CD4-positive, CD25-positive, alpha-beta regulatory T cell (primary cell): ENCODE data around the gene SMIM3. TPM values are rescaled to one million over a fixed set of nuclear protein-coding genes. Genes with fewer than 3 reads are reported as not detected.

Source experiments
- ATAC-seq, 2 donors: fragments of 150-1000 bp; cut with Tn5 transposase; one replicate each; pipeline ENCODE4 v1.10.0; 2021; ENCODE audit warnings: low read depth in 2 of 2, moderate number of reproducible peaks in 2 of 2, moderate library complexity in 1 of 2
- DNase-seq, 3 donors: peaks; one replicate each; pipeline versions ENCODE4 v3.0.0 to v3.0.0-alpha.2; 2012 to 2022; ENCODE audit warnings: mixed read lengths in 1 of 3
- H3K27ac ChIP-seq: one replicate; pipeline ENCODE4 v1.7.0; 2013; ENCODE audit warnings: mild to moderate bottlenecking, low read length; ENCODE audit not compliant: insufficient read depth, poor library complexity, severe bottlenecking
- H3K27me3 ChIP-seq: one replicate; pipeline ENCODE4 v1.7.0; 2013; ENCODE audit warnings: low read length; ENCODE audit not compliant: control insufficient read depth, insufficient read depth
- H3K36me3 ChIP-seq: one replicate; pipeline ENCODE4 v1.7.0; 2013; ENCODE audit warnings: mild to moderate bottlenecking, low read length, moderate library complexity; ENCODE audit not compliant: control insufficient read depth, insufficient read depth
- H3K4me1 ChIP-seq: 2 replicates; pipeline ENCODE4 v1.7.0; 2013; ENCODE audit warnings: mild to moderate bottlenecking, low read length; ENCODE audit not compliant: insufficient read depth, control insufficient read depth, poor library complexity, severe bottlenecking
- H3K4me3 ChIP-seq: one replicate; pipeline ENCODE4 v1.7.0; 2013; ENCODE audit warnings: low read depth, mild to moderate bottlenecking, low read length, moderate library complexity
- H3K9me3 ChIP-seq, 2 experiments: 1 replicate in 1 of 2; 2 replicates in 1 of 2; pipeline ENCODE4 v1.7.0; 2013; ENCODE audit warnings: low read length in 2 of 2, mild to moderate bottlenecking in 1 of 2, moderate library complexity in 1 of 2; ENCODE audit not compliant: control insufficient read depth in 2 of 2
- H3K27ac Mint-ChIP-seq, 3 donors: one replicate each; pipeline ENCODE4 v1.8.0; 2020 to 2022; ENCODE audit warnings: mild to moderate bottlenecking in 3 of 3, mixed read lengths in 3 of 3, moderate library complexity in 2 of 3
- H3K27me3 Mint-ChIP-seq: one replicate; pipeline ENCODE4 v1.8.0; 2022; ENCODE audit warnings: mild to moderate bottlenecking, mixed read lengths
- H3K36me3 Mint-ChIP-seq: one replicate; pipeline ENCODE4 v1.8.0; 2020; ENCODE audit warnings: mixed read lengths
- H3K4me1 Mint-ChIP-seq, 4 donors: one replicate each; pipeline ENCODE4 v1.8.0; 2020 to 2022; ENCODE audit warnings: mixed read lengths in 4 of 4, mild to moderate bottlenecking in 1 of 4
- H3K4me3 Mint-ChIP-seq, 4 donors: one replicate each; pipeline ENCODE4 v1.8.0; 2020 to 2022; ENCODE audit warnings: mild to moderate bottlenecking in 4 of 4, mixed read lengths in 4 of 4, moderate library complexity in 3 of 4
- H3K9me3 Mint-ChIP-seq, 7 donors: one replicate each; pipeline ENCODE4 v1.8.0; 2020 to 2022; ENCODE audit warnings: mixed read lengths in 7 of 7, mild to moderate bottlenecking in 3 of 7, moderate library complexity in 2 of 7
- polyA plus RNA-seq, 4 donors: library from polyadenylated mRNA; unstranded; fragments of 300-500 nt; fragmentation: Illumina TruSeq; gene quantifications; one replicate each; pipeline ENCODE4 v1.2.3, GENCODE V29; 2021
- total RNA-seq: library from RNA; stranded (reverse); gene quantifications from one replicate; pipeline ENCODE4 v1.2.3, GENCODE V29; 2022

Gene SMIM3
- total and polyA plus RNA-seq, 5 donors from 2014 or later = 3.7 to 12.2 (median 5.5) TPM

DNA sequence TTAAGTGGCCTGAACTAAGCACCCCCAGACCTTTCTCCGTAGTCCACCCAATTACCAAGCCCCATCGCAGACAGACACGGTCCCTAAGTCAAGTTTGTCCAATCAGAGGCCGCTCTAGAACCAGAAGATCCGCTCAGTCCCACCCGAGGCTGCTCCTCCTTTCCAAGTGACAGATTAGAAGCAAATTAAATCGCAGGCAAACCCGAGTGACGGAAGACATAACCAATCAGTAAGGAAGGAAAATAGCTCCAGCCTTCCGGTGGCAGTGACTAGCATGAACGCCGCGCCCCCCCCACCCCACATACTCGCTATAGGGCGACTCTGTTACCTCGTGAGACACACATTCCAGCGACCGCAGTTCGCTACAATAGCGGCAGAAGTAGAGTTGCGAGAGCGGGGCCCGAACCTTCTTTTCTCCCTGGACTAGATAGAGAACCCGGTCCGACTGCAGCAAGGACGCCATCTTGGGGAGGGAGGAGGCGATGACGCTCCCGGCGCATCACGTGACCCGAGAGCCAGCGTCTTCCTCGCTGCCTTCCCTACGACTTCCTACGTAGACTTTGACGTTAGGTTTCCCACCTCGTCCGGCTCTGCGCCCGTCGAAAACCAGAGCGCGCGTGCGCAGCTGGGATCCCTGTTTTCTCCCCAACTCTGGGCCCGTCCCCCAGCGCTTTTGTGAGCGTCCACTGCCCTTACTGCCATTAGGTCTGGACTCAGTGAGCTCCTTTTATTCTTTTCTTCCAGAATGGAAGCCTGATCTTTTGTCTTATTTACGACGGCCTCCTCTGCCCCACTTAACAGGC lies 19.8 kb upstream of the SMIM3 start, which contains the start of gene DCTN4:
DCTN4 (minus strand) TSS at position 487 of the 803 bp plus-strand sequence; CDS start at position 463, 24 bp downstream.
- H3K36me3 Mint-ChIP-seq = peaks cover 23% of the 10 kb centered on the region
- no peaks in the 10 kb centered on the region for H3K9me3 ChIP-seq
- H3K4me3 Mint-ChIP-seq = peak within 1 kb of the TSS in 2 of 4 donors; percentile 10 to 69
- peaks cover 21% of the 10 kb centered on the region for H3K4me1 ChIP-seq
- peaks cover 2% of the 10 kb centered on the region for H3K27me3 ChIP-seq
- H3K27ac Mint-ChIP-seq = peak within 1 kb of the TSS in 1 of 3 donors; percentile 66
- ATAC-seq (peak; percentile 96), DNase-seq (peak; percentile 91 to 98 (median 95))
- no peaks in the 10 kb centered on the region for H3K9me3 Mint-ChIP-seq
- peaks cover 5 to 29% (median 26%) of the 10 kb centered on the region in 4 donors for H3K4me1 Mint-ChIP-seq
- H3K27me3 Mint-ChIP-seq = no peaks in the 10 kb centered on the region
- H3K4me3 ChIP-seq = peak within 1 kb of the TSS; percentile 92
- peaks cover 18% of the 10 kb centered on the region for H3K36me3 ChIP-seq
- H3K27ac ChIP-seq = peak within 1 kb of the TSS; percentile 98

DNA sequence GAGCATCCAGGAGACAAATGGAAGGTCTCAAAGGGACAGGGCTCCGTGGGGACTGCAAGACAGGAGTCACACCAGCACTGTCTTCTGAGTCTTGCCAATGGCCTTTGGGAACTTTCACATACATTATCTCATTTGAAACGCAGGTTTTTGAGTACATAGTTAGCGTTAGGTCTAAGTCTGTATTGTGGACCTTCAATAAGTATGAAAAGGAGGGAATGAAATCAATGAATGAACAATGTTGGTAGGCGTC lies 19.3 kb upstream of the SMIM3 start:
- peak overlapping the region; percentile 92 for H3K4me3 ChIP-seq
- peaks cover 18% of the 10 kb centered on the region for H3K36me3 Mint-ChIP-seq
- no peak for ATAC-seq
- no peaks in the 10 kb centered on the region for H3K9me3 Mint-ChIP-seq
- no peaks in the 10 kb centered on the region for H3K9me3 ChIP-seq
- peaks cover 2% of the 10 kb centered on the region for H3K27me3 ChIP-seq
- peak overlapping the region; percentile 98 for H3K27ac ChIP-seq
- no peak for DNase-seq
- no peak overlapping the region for H3K27ac Mint-ChIP-seq
- peaks cover 21% of the 10 kb centered on the region for H3K4me1 ChIP-seq
- H3K4me1 Mint-ChIP-seq = peaks cover 5 to 24% (median 22%) of the 10 kb centered on the region in 4 donors
- H3K36me3 ChIP-seq = peaks cover 13% of the 10 kb centered on the region
- no peaks in the 10 kb centered on the region for H3K27me3 Mint-ChIP-seq
- H3K4me3 Mint-ChIP-seq = no peak overlapping the region

- Histone ChIP-seq H3K9me3 (no peaks in the 10 kb centered on the region), H3K27ac (no peak overlapping the region), H3K36me3 (no peaks in the 10 kb centered on the region), H3K4me1 (peaks cover 11% of the 10 kb centered on the region), H3K27me3 (peaks cover 2% of the 10 kb centered on the region), H3K4me3 (no peak overlapping the region)
- H3K27me3 Mint-ChIP-seq = peaks cover 3% of the 10 kb centered on the region
- no peak for DNase-seq
- H3K27ac Mint-ChIP-seq = no peak overlapping the region
- peaks cover 0 to 2% (median 0%) of the 10 kb centered on the region in 7 donors for H3K9me3 Mint-ChIP-seq
- H3K36me3 Mint-ChIP-seq = peaks cover 2% of the 10 kb centered on the region
- H3K4me3 Mint-ChIP-seq = no peak overlapping the region
- peaks cover 0 to 7% (median 2%) of the 10 kb centered on the region in 4 donors for H3K4me1 Mint-ChIP-seq
- no peak for ATAC-seq
These were observed 16.3 kb upstream of the SMIM3 start for GRCh38 chr5:150762211-150762610.

GRCh38 chr5:150763023-150763769 lies 15.4 kb upstream of the SMIM3 start:
- Histone ChIP-seq H3K4me1 (peaks cover 2% of the 10 kb centered on the region), H3K4me3 (no peak overlapping the region), H3K9me3 (no peaks in the 10 kb centered on the region), H3K36me3 (no peaks in the 10 kb centered on the region), H3K27me3 (peaks cover 2% of the 10 kb centered on the region), H3K27ac (no peak overlapping the region)
- Mint-ChIP-seq H3K4me3 (no peak overlapping the region), H3K4me1 (peaks cover 0 to 4% (median 0%) of the 10 kb centered on the region in 4 donors), H3K27ac (no peak overlapping the region), H3K36me3 (no peaks in the 10 kb centered on the region), H3K9me3 (peaks cover 0 to 2% (median 0%) of the 10 kb centered on the region in 7 donors), H3K27me3 (peaks cover 6% of the 10 kb centered on the region)
- ATAC-seq (no peak), DNase-seq (no peak)

DNA sequence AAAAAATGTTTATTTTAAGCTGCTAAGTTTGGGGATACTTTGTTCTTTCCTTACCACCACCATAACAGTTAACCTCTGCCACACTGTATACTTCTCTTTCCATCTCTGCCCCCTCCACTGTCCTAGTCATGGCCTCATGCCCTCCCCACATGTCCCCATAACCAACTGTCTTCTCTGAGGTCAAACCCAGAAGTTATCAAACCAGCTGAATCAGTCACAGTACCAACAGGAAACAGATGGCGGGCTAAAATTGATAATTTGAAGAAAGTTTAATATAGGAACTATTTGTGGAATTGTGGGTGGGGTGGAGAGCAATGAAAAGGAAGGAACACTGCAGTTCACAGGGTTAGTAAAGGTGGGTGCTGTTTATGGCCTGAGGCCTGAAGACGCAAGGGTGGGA lies 14.0 kb upstream of the SMIM3 start:
- H3K27me3 ChIP-seq = peaks cover 2% of the 10 kb centered on the region
- H3K9me3 ChIP-seq = no peaks in the 10 kb centered on the region
- Mint-ChIP-seq H3K4me3 (no peak overlapping the region), H3K9me3 (peaks cover 0 to 2% (median 0%) of the 10 kb centered on the region in 7 donors), H3K36me3 (no peaks in the 10 kb centered on the region), H3K27ac (peak overlapping the region in 1 of 3 donors; percentile 38), H3K27me3 (peaks cover 10% of the 10 kb centered on the region), H3K4me1 (peaks cover 0 to under 1% (median 0%) of the 10 kb centered on the region in 4 donors)
- ATAC-seq = no peak
- no peak for DNase-seq
- H3K4me1 ChIP-seq = no peaks in the 10 kb centered on the region
- H3K4me3 ChIP-seq = no peak overlapping the region
- H3K36me3 ChIP-seq = no peaks in the 10 kb centered on the region
- H3K27ac ChIP-seq = no peak overlapping the region

DNA sequence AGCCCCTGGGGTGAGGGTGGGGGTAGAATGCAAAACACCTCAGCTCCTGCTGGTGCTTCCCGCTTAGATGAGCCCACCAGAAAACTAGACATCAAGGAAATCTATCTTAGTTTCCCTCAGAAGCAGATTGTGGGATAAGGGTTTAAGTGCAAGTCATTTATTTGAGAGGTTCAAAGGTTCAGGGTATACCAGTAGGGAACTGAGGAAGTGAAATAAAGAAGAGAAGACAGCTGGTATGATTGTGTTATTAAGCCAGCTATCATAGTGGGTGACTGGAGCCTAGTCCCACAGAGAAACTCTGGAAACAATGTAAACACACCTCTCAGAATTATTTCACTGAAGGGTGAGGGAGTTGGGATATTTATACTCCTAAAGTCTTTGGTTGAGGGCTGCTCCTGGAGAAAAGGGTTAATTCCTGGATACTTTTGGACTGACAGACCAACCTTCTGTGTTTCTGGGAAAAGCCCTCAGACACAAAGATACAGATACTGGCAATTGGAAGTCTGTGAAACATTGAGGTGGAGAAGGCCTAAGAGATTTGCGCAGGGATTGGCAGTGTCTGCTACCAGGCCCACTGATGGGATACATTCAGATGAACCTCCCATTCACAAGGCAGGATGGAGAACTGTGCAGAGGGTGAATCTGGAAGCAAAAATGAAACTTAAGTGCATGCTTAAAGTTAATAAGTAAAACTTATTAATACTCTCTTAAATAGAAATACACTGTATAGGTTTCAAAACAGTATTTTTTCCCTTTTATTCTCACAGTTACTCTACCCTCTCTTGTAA lies 13.4 kb upstream of the SMIM3 start:
- H3K4me1 ChIP-seq = no peaks in the 10 kb centered on the region

GRCh38 chr5:150765799-150766169 lies 12.8 kb upstream of the SMIM3 start:
- Mint-ChIP-seq H3K4me1 (no peaks in the 10 kb centered on the region), H3K27ac (no peak overlapping the region), H3K9me3 (peaks cover 0 to 2% (median 0%) of the 10 kb centered on the region in 7 donors), H3K4me3 (no peak overlapping the region), H3K36me3 (no peaks in the 10 kb centered on the region), H3K27me3 (peaks cover 16% of the 10 kb centered on the region)
- Histone ChIP-seq H3K4me3 (no peak overlapping the region), H3K27me3 (peaks cover 2% of the 10 kb centered on the region), H3K4me1 (no peaks in the 10 kb centered on the region), H3K9me3 (no peaks in the 10 kb centered on the region), H3K27ac (no peak overlapping the region), H3K36me3 (no peaks in the 10 kb centered on the region)
- DNase-seq (no peak), ATAC-seq (no peak)

More for the DNA sequence above, 13.4 kb upstream of the SMIM3 start:
- Histone ChIP-seq H3K4me3 (no peak overlapping the region), H3K27me3 (peaks cover 2% of the 10 kb centered on the region), H3K9me3 (no peaks in the 10 kb centered on the region), H3K27ac (no peak overlapping the region), H3K36me3 (no peaks in the 10 kb centered on the region)
- ATAC-seq = no peak
- peaks cover 0 to 2% (median 0%) of the 10 kb centered on the region in 7 donors for H3K9me3 Mint-ChIP-seq
- no peak for DNase-seq
- H3K27ac Mint-ChIP-seq = no peak overlapping the region
- no peaks in the 10 kb centered on the region for H3K4me1 Mint-ChIP-seq
- H3K36me3 Mint-ChIP-seq = no peaks in the 10 kb centered on the region
- H3K4me3 Mint-ChIP-seq = no peak overlapping the region
- peaks cover 16% of the 10 kb centered on the region for H3K27me3 Mint-ChIP-seq
